Hematopoietic multipotent progenitor cell (in vitro differentiated cells): ENCODE data around the gene KANK4. TPM values are rescaled to one million over a fixed set of nuclear protein-coding genes. Genes with fewer than 3 reads are reported as not detected.

Source experiments
- DNase-seq, 3 donors: peaks; one replicate each; pipeline ENCODE4 v3.0.0-alpha.2; 2011 to 2015; ENCODE audit warnings: low read depth in 2 of 3, low spot score in 2 of 3
- small RNA-seq: library from RNA; depleted of rRNA; stranded (forward); fragments of <200 nt; gene quantifications from one replicate; pipeline ENCODE3, GENCODE V24; 2012
- total RNA-seq: library from RNA; depleted of rRNA; stranded (reverse); fragments of >200 nt; gene quantifications from one replicate; pipeline ENCODE4 v1.2.3, GENCODE V29; 2012

KANK4 gene
- total RNA-seq, 1 donor: under 0.01 TPM

GRCh38 chr1:62213075-62213914 is 105.9 kb downstream of the KANK4 start:
- DNase-seq: no peak

GRCh38 chr1:62212411-62212810 is 106.8 kb downstream of the KANK4 start:
- DNase-seq: no peak

- DNase-seq: no peak
These were observed 108.3 kb downstream of the KANK4 start for GRCh38 chr1:62210960-62211359.

- DNase-seq: no peak
These were observed 109.2 kb downstream of the KANK4 start for GRCh38 chr1:62209931-62210595.

GRCh38 chr1:62208970-62209369 is 110.3 kb downstream of the KANK4 start:
- DNase-seq: no peak

- no peak for DNase-seq
These were observed 111.1 kb downstream of the KANK4 start for GRCh38 chr1:62208087-62208486.

GRCh38 chr1:62207187-62207586 is 112.0 kb downstream of the KANK4 start:
- no peak for DNase-seq

GRCh38 chr1:62198781-62199125 is 120.5 kb downstream of the KANK4 start:
- no peak for DNase-seq

GRCh38 chr1:62198069-62198780 is 121.0 kb downstream of the KANK4 start:
- no peak for DNase-seq

GRCh38 chr1:62196086-62196690 is 123.0 kb downstream of the KANK4 start:
- no peak for DNase-seq

- DNase-seq: no peak
These were observed 124.3 kb downstream of the KANK4 start, which contains the start of gene L1TD1 for GRCh38 chr1:62194651-62195544. Gene L1TD1 (plus strand): TSS chr1:62194849. CDS start chr1:62206629, 11,780 bp downstream.

- DNase-seq: no peak
These were observed 131.1 kb downstream of the KANK4 start for GRCh38 chr1:62188111-62188510.

GRCh38 chr1:62187548-62187947 is 131.7 kb downstream of the KANK4 start:
- no peak for DNase-seq

Small RNA genes lying within 50 kb of the gene (small RNA-seq; reads per million reads assigned to genes)
- not detected for gene RNU6-371P

Other genes starting within 250 kb of the KANK4 start
- gene L1TD1, start 124.6 kb downstream of the KANK4 start, total RNA-seq: not detected
- gene USP1, start 117.6 kb upstream of the KANK4 start, total RNA-seq: 14.3 TPM